Inflammatory macrophage treated with lipopolysaccharide for 1 hour (primary cell): ENCODE results near the gene TOGARAM2.
A peak's percentile ranks its signal among the peaks of the same experiment; 100 is the strongest.

Source experiments
- DNase-seq, 2 donors: peaks; one replicate each; pipeline ENCODE4 v3.0.0-alpha.2; 2020 to 2022

Gene TOGARAM2

DNA sequence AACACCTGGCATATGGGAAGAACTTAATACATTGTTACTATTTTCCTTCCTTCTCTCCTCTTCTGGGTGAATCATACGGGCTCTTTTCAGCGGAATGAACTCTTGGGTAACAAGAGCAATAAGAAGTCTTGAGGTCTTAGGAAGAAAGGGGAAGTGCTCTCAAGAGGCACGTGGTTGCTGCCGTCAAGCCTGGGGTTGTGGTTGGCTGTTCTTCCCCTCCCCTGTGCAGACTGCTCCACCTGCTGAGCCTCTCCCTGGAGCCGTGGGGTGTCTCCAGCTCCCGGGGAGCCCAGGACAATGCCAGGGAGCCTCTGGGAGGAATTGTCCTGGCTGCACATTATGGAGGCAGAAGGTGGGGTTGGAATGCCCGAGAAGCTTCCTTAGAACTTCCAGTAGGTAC is 19.4 kb downstream of the TOGARAM2 start:
- DNase-seq: peak; percentile 80 to 90

DNA sequence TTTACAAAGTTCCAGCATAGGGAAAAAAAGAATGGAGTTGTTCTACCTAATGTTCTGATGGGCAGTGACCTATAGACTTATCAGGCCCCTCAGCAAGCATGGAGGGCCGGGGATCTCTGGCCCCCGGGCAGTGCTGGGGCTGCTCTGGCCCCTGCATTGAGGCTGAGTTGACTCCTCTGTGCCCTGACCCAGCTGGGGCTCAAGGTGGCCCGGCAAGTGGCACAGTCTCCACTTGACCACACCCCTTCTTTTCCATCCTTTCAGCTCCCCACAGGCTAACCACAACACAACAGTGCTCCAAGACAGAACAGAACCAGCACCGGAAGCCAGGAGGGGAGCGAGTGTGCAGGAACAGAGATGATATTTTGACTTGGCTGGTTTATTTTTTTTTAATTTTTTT is 19.9 kb downstream of the TOGARAM2 start:
- no peak for DNase-seq

DNA sequence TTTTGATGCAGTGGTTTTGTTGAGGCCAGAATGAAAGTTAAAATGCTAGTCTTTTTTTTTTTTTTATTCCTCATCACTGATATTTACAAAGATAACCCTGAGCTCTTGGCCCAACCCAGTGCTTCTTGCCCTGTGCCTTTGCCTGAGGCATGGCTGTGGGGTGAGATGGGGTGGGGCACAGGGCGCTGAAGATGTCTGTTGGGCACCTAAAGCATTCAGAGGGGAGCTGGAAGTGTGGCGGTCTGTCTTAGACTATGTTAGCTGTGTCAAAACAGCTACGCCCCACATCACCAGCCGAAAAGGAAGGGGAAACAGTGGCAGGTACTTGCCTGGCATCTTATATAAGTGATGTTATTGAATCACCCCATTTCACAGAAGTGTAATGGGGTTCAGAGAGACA is 20.7 kb downstream of the TOGARAM2 start:
- DNase-seq: no peak

DNA sequence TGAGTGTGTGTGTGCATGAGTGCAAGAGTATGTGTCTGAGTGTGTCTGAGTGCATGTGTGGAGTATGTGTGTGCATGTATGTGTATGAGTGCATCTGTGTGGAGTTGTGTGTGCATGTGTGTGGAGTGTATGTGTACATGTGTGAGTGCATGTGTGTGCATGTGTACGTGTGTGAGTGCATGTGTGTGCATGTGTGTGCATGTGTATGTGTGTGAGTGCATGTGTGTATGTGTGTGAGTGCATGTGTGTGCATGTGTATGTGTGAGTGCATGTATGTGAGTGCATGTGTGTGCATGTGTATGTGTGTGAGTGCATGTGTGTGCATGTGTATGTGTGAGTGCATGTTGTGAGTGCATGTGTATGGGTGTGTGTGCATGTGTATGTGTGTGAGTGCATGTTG is 23.7 kb downstream of the TOGARAM2 start:
- DNase-seq: no peak

DNA sequence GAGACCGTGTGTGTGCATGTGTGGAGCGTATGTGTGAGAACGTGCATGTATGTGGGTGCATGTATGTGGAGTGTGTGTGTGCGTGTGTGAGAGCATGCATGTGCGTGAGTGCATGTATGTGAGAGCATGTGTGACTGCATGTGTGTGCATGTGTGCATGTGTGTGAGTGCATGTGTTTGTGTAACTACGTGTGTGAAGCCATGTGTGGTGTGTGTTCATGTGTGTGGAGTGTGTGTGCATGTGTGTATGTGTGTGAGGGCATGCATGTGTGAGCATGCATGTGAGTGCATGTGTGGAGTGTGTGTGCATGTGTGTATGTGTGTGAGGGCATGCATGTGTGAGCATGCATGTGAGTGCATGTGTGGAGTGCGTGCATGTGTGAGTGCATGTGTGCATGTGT is 24.2 kb downstream of the TOGARAM2 start:
- DNase-seq: no peak

DNA sequence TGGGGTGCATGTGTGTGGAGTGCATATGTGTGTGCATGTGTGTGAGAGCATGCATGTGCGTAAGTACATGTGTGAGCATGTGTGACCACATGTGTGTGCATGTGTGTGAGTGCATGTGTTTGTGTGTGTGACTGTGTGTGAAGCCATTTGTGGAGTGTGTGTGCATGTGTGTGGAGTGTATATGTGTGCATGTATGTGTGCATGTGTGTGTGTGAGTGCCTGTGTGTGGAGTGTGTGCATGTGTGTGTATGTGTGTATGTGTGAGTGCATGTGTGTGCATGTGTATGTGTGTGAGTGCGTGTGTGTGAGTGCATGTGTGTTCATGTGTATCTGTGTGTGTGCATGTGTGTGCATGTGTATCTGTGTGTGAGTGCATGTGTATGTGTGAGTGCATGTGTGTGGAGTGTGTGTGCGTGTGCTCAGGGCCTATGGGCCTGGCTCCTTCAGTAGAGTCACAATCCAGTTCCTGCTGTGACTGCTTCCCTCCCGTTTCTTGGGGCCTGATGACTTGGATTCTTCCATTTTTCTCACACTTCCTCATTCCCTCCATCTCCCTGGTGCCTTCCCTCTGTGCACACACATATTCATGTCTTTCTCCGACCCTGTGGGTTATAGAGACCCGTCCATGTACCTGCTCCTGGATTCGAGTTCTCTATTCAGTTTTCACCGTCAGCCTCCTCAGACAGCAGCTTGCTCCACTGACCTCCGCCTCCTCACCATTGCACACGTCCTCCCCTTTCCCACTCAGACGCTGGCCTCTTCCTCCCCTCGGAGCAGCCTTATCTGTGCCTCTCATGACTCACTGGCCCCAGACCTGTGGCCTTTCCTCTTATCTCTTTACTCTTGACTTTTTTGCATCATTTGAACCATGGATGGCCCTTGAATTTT is 25.2 kb downstream of the TOGARAM2 start:
- DNase-seq: peak; percentile 37 to 60

DNA sequence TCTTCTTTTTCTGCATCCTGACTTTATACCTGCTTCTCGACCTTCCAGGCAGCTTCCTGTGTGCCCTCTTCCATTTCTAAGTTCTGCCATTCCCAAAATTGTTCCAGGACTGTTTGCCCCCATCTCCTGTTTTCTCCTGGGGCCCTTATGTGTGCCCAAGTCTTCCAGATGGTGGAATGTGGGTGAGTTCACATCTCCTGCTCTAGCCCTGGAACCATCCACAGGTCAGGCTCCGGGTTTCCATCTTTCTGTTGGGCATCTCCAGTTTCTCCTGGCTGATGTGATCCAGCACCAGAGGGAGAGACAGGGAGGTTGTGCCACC is 25.8 kb downstream of the TOGARAM2 start:
- no peak for DNase-seq

DNA sequence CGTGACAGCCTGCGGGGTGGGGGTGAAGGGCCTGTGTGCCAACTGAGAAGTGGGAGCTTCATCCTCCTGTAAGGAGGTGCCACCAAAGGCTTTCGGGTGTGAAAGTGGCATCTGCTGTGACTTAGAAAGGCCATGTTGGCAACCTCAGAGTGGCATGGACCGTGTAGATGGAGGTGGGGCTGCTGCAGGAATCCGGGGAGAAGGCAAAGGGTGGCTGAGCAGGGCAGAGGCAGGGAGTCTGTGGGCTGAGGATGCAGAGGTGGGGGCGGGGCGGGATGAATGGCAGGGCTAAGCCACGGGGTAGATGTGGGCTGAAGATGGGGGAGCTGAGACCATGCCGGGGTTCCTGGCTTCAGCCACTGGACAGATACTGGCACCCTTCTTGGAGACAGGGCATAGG is 28.2 kb downstream of the TOGARAM2 start:
- DNase-seq: no peak

DNA sequence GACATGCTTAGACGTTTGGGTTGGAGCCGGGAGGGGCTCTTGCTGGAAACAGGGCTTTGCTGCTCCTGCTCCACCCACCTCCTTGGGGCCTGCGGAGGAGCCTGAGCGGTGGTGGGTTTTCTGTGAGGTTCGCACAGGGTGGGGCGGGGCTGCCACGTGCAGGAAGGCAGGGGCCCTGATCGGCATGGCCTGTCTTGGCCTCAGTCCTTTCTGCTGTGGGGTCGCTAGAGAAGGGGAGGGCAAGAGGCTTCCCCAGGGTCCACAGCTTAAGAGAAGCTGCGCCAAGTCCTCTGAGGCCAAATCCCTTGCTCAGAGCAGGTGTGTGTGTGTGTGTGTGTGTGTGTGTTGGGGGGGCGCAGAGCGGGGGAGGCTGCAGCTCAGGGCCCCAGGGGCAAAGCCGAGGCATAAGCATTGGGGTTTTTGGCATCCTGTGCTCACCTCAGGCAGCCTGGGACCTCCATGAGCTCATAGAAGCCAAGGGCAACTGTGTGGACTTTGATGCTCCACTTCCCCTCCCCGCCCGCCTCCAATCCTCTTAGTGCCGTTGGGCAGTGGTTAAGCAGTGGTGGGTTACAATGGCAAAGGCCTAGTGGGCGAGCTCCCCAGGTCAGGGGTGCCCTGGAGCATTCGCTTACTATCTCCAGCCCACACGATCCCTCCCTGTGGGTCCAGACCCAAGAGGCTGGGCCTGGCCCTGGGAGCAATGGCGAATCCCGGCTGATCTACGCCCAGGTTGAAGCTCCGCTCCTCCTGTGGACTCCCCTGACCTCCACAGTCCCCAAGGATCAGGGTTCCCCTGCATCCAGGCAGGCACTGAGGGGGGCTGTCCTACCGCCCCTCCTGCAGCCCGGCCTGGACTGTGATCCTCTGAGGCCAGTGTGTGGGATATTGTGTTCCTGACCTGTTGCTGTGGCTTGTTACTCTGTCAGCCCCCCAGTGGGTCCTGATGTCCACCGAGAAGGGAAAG is 28.9 kb downstream of the TOGARAM2 start:
- no peak for DNase-seq

DNA sequence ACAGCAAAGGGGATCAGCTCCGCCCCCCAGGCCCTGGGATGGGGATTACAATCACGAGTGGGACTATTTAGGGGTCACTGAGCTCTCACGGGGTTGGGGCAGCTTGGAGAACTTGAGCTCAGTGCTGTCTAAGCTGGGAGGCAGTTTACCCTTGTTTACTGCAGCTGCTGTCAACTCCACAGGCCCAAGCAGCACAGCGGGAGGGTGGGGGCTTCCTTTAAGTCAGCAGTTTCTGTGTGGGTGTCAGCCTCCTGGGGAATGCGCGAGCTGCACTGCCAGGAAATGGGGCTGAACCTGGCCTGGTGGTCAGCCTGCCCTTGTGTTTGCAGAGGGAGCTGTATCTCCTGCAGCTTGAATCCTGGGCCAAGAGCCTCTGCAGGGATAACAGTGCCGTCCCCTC is 29.8 kb downstream of the TOGARAM2 start:
- no peak for DNase-seq

DNA sequence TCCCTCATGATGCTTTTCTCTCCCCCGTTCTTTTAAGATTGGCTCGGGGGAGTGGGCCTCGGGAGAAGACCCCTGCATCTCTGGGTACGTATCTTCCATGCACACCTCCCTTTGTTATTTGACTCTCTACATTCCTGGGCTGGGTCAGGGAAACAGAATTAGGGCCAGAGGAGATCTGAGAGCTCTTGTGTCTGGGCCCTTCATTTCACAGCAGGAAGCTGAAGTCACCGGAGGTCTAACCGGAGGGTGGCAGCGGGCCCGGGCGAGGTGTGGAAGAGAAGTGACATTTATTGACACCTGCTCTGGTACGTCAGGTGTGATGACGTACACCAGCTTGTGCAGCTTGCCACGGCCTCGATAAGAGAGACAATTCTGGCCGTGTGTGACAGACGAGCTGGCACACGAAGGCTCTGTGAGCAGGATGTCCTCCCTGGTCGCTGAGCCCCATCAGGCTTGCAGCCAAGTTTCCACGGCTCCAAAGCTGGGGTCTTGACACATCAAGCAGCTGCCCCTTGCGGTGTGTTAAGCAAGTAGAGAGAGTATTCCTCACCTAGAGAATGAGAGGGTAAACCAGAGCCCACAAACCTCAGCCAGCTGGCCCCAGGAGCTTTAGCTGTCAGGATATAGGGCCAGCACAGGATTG is 30.4 kb downstream of the TOGARAM2 start:
- DNase-seq: no peak

DNA sequence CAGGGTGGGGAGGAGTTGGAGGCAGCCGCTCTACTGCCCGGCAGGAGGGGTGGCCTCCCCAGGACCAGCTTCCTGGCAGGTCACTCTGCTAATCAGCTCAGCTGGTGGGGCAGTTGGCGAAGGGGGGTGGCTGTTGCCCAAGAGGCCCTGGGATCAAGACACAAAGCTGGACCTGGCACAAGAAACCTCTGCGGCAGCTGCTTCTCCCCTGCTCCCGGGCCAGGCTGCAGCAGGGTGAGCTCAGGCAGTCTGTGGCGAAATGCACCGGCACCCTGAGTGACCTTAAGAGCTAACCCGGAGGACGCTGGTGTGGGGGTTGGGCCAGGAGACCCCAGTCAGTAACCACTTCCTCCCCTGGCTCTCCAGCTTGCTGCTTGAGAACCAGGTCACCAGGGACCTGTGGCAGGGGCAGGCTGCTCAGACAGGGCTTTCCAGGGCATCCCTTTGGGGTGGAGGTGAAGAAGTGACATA is 31.1 kb downstream of the TOGARAM2 start:
- no peak for DNase-seq

DNA sequence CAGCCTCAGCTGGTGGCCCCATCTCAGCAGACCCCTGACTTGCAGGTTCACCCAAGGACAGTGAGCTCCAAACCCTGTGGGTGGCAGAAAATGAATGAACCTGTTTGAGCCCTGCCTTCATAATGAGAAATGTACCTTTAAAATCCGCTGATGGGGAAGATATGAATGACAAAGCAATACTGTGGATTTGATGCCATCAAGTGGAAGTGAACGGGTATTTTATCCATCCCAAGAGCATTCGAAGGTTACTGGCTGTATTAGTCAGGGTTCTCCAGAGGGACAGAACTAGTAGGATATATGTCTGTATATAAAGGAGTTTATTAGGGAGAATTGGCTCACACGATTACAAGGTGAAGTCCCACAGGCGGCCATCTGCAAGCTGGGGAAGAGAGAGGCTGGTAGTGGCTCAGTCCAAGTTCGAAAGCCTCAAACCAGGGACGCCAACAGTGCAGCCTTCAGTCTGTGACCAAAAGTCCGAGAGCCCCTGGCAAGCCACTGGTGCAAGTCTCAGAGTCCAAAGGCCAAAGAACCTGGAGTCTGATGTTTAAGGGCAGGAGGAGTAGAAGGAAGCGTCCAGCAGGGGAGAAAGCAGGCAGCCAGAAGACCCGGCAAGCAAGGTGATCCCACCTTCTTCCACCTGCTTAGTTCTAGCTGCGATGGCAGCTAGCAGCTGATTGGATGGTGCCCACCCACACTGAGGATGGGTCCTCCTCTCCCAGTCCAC is 32.1 kb downstream of the TOGARAM2 start:
- peak in 1 of 2 donors; percentile 30 for DNase-seq

DNA sequence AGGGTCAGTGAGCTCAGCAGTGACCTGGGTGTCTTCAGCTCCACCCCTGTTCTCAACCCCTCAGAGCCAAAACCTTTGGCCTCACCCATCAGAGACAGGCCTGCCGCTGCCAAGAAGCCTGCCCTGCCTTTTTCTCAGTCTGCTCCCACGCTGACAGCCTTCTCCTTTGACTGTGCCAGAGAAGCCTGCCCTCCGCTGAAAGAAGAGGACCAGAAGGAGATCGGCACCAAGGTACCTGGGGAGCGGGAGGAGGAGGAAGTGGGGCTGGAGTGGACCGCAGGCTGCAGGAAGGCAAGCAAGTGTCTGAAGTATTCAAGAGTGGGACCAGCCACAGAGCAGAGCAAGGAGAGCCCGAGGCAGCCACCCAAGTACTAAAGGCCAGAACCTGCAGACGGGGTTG is 33.2 kb downstream of the TOGARAM2 start:
- no peak for DNase-seq

DNA sequence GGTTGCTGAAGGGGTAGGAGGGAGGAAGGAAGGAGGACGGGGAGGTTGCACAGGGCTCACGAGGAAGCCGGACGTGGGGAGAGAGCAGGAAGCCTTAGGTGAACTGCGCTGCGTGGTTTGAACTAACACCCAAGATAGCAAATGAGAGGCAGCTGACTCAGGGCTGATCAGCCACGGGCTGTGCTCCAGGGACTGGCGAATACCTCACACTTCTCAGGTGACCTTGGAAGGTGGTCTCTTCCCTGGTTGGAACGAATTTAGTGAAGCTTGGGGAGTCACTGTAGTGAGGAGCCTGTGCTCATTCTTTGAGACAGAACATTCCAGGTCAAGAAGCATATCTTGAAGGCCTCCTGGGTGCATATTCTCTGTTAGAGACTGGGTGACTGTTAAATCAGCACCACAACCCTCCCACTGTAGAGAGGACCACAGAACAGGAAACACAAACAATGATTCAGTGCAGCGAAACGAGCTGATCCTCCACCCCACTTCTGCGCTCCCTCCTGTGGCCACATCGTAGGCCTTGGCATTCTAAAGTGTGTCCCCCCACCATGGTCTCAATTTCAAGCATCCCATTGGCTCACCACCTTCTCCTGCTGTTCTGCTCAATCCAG is 33.8 kb downstream of the TOGARAM2 start:
- DNase-seq: peak; percentile 41 to 50

DNA sequence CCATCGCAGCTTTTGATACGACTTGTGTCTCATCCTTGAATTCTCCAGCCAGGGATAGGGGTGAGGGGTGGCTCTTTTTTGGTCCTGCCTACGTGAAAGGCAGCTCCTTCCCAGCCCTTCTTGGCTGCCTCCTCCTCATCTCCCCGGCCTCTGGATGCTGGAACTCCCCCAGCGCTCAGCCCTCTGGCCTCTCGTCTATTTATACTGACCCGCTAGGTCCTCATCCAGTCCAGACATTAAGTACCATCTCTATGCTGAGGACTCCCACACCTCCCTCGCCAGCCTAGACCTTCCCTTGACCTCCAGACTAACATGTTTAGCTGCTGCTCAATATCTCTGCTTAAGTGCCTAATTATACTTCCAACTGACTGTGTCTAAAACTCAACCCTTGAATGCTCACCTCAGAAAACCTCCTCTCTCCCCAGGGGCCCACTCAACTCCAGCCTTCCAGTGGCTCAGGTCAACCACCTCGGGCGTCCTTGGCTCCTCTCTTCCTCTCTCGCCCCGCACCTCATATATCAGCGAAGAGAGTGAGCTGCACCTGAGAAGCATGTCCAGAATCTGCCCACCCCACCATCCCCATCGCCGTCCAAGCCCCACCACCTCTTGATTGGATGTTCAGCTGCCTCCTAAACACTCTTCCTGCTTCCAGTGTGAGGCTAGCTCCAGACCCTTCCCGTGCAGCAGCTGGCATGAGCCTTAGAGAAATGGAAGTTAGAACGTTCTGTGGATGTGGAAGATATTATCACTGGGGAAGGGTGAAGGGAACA is 34.8 kb downstream of the TOGARAM2 start:
- no peak for DNase-seq

DNA sequence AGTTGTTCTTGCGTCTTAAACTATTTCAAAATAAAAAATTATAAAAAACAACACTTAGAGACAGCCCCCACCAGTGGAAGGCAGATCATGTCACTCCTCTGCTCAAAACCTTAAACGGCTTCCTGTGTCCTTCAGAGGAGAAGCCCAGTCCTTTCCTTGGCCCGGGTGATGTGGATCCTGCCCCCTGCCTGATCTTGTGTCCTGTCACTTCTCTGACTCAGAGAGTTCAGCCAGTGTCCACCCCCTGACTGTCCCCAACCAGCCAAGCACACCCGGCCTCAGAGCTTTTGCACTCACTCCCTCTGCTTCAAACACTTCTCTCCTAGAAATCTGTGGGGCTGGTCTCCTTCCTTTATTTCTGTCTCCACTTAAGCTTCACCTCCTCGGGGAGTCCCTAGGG is 35.4 kb downstream of the TOGARAM2 start:
- DNase-seq: peak in 1 of 2 donors; percentile 35

DNA sequence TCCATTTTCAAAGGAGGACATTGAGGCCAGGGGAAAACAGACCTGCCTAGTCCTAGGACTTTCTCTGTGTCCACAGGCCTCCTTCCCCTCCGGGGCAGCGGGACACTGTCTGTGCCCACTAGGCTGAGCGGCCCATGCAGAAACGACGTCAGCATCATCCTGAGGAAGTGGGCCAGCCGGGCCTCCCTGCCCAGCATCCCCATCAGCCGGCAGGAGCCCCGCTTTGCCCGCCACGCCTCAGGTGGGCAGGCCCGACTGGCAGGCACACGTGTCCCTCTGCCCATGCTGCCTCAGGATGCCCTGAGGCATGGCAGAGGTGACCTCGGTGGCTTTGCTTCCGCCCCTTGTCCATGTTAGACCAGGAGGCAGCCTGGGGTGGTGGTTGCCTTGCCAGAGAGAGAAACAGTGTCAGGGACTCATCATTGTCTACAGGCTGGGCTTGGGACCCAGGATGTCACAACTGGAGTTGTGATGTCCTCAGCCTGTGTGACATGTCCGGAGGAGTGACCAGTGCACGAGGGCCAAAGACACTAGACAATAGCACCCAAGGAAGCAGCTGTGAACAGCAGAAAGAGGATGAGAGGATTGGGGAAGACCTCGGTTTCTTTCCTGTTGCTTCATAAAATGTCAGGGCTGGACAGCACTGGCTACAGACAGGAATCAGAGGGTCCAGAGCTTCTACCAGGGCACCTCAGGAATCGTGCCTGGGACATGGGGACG is 36.8 kb downstream of the TOGARAM2 start:
- peak; percentile 32 to 38 for DNase-seq

DNA sequence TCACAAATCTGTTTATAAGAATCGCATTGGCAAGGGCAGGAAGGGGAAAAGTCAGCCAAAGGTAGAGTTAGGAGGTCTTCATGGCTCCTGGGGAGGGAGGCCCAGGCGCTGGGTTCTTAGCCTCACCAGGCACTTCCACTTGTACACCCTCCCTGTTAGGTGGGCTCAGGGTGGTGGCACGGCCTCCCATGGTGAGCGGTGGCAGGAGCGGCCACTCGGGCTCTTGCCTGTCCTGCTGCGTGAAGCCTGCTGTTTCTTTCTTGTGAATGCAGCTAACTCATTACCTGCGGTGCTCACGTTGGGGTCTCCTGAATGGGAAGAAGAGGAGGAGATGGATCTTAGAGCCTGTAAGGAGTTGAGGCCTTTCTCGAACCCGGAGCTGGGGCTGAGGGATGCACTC is 40.8 kb downstream of the TOGARAM2 start:
- DNase-seq: no peak

DNA sequence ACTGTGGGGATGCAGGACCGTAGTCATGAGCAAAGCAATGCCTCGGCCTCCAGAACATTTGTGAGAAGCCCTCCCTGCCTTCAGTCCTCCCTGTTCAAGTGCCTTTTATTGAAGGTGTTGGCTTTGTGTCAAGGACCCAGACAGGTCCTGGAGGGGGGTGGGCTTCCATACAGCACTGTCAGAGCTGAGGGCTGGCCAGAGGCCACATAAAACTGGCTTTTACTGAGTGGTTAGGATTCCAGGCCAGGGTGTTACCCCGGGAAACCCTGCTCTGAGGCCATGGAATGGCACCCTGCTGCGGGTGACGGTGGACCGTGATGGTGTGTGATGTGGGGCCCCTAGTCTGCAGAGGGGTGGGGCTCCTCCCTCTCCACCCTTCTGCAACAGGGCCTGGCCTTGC is 41.6 kb downstream of the TOGARAM2 start:
- no peak for DNase-seq

DNA sequence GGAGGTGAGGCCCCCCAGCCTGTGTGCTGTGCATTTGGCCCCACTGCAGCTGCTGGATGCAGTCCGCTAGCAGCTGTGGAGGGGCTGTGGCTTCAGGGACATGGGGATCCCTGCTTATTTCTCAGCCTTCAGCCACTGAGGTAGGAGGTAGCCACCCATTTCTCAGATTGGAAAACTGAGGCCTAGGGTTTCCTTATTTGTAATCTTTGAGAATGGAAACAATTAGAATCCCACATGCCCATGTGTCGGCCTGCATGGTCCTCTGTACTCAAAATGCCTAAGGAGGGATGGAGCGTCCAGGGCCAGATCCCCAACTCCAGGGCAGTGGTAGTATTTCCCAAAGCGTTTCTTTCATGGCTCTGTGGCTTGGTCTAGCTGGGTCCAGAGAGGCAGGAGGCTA is 42.1 kb downstream of the TOGARAM2 start:
- no peak for DNase-seq
